HEK293 (cell line): Measurements from ENCODE around the gene SLC39A11.

Source experiments
- CTCF ChIA-PET: fragments of 350-600 bp; formaldehyde crosslinking; extraction: SDS; loops from one replicate; lab custom pipeline; 2021; ENCODE audit warnings: antibody characterized with exemption; lab: Yijun Ruan, JAX
- POLR2A ChIA-PET: fragments of 300-600 bp; formaldehyde crosslinking; extraction: SDS; loops from one replicate; lab custom pipeline; 2020; ENCODE audit warnings: antibody characterized with exemption, inconsistent platforms; lab: Yijun Ruan, JAX
- H3K27ac ChIP-seq: fragments of 200-500 bp; sonication (Bioruptor generic); 2 replicates; pipeline ENCODE4 v1.5.1; 2014; ENCODE audit warnings: low read depth, low read length, control low read depth, inconsistent platforms; ENCODE audit errors: extremely low read depth
- H3K36me3 ChIP-seq, 2 experiments: fragments of 200-500 bp in 1 of 2; sonication (Bioruptor generic) in 1 of 2; 1 replicate in 1 of 2; 2 replicates in 1 of 2; pipeline ENCODE4 v1.5.1; 2014 to 2017; ENCODE audit warnings: inconsistent platforms in 2 of 2, low read length in 2 of 2; ENCODE audit not compliant: control insufficient read depth in 2 of 2, insufficient read depth in 1 of 2
- H3K4me1 ChIP-seq: fragments of 200-500 bp; sonication (Bioruptor generic); 2 replicates; pipeline ENCODE4 v1.5.1; 2014; ENCODE audit warnings: mild to moderate bottlenecking, low read length, inconsistent platforms; ENCODE audit not compliant: control insufficient read depth, insufficient read depth
- H3K4me3 ChIP-seq: 2 replicates; pipeline ENCODE4 v1.5.1; 2011; ENCODE audit warnings: low read depth, mild to moderate bottlenecking, control low read depth, low read length, moderate library complexity
- H3K9me3 ChIP-seq: fragments of 200-500 bp; sonication (Bioruptor generic); 2 replicates; pipeline ENCODE4 v1.5.1; 2014; ENCODE audit warnings: low read depth, low read length, inconsistent platforms; ENCODE audit not compliant: control insufficient read depth, insufficient read depth
- GLIS1 ChIP-seq: fragments of 450-650 bp; formaldehyde crosslinking; IDR thresholded peaks from 2 replicates; pipeline ENCODE4 v1.5.1; 2016; ENCODE audit warnings: missing biosample characterization, missing genetic modification characterization
- HOXC10 ChIP-seq: sonication (generic); formaldehyde crosslinking; IDR thresholded peaks from 2 replicates; pipeline ENCODE4 v1.8.1; 2023; ENCODE audit warnings: mild to moderate bottlenecking, missing genetic modification reagents
- PATZ1 ChIP-seq: fragments of 450-650 bp; formaldehyde crosslinking; IDR thresholded peaks from 2 replicates; pipeline ENCODE4 v1.5.1; 2016; ENCODE audit warnings: missing biosample characterization, missing genetic modification characterization
- PRDM10 ChIP-seq: fragments of 450-650 bp; formaldehyde crosslinking; IDR thresholded peaks from 2 replicates; pipeline ENCODE4 v1.5.1; 2016; ENCODE audit warnings: missing biosample characterization, missing genetic modification characterization
- PRDM2 ChIP-seq: fragments of 450-650 bp; formaldehyde crosslinking; IDR thresholded peaks from 2 replicates; pipeline ENCODE4 v1.5.1; 2016; ENCODE audit warnings: missing biosample characterization, missing genetic modification characterization, borderline replicate concordance
- ZNF155 ChIP-seq: fragments of 450-650 bp; formaldehyde crosslinking; IDR thresholded peaks from 2 replicates; pipeline ENCODE4 v1.5.1; 2016; ENCODE audit warnings: missing biosample characterization, missing genetic modification characterization
- ZNF19 ChIP-seq: fragments of 450-650 bp; formaldehyde crosslinking; IDR thresholded peaks from 2 replicates; pipeline ENCODE4; 2016; ENCODE audit warnings: missing biosample characterization, missing genetic modification characterization, low read depth
- ZNF221 ChIP-seq: fragments of 450-650 bp; formaldehyde crosslinking; IDR thresholded peaks from 2 replicates; pipeline ENCODE4 v1.5.1; 2017; ENCODE audit warnings: missing biosample characterization, missing genetic modification characterization, borderline replicate concordance
- ZNF26 ChIP-seq: fragments of 450-650 bp; formaldehyde crosslinking; IDR thresholded peaks from 2 replicates; pipeline ENCODE4 v1.5.1; 2016; ENCODE audit warnings: missing biosample characterization, missing genetic modification characterization
- ZNF280D ChIP-seq: fragments of 450-650 bp; formaldehyde crosslinking; IDR thresholded peaks from 2 replicates; pipeline ENCODE4 v1.5.1; 2016; ENCODE audit warnings: missing biosample characterization, missing genetic modification characterization
- ZNF610 ChIP-seq: fragments of 450-650 bp; formaldehyde crosslinking; IDR thresholded peaks from 2 replicates; pipeline ENCODE4 v1.5.1; 2016; ENCODE audit warnings: missing biosample characterization, missing genetic modification characterization, borderline replicate concordance
- ZNF791 ChIP-seq: fragments of 450-650 bp; formaldehyde crosslinking; IDR thresholded peaks from 2 replicates; pipeline ENCODE4 v1.5.1; 2016; ENCODE audit warnings: missing biosample characterization, missing genetic modification characterization
- ZXDB ChIP-seq: fragments of 450-650 bp; formaldehyde crosslinking; IDR thresholded peaks from 2 replicates; pipeline ENCODE4 v1.5.1; 2016; ENCODE audit warnings: missing biosample characterization, missing genetic modification characterization

The SLC39A11 gene

GRCh38 chr17:72684405-72685020, 408.0 kb downstream of the SLC39A11 start:
- CTCF ChIA-PET, result interaction anchor here (0.6 to 3.6 kb wide), 3 partner anchors 41 to 301 kb away, joined by 3 to 22 read pairs (median 8); no protein-coding TSS in a partner anchor
- TF ChIP-seq ZXDB (no peak), PATZ1 (no peak), ZNF19 (tag by site-specific recombination) (no peak), PRDM2 (tag by site-specific recombination) (no peak), ZNF791 (tag by site-specific recombination) (no peak), PRDM10 (tag by site-specific recombination) (peak; percentile 55), HOXC10 (CRISPR knock-in tag) (0 out of 2 replicates have a peak, but pooled peaks have one; percentile 12), GLIS1 (tag by site-specific recombination) (peak; percentile 31; the same call in 1 of the 2 replicates)
- Histone ChIP-seq H3K4me3 (no peak overlapping the region), H3K4me1 (peaks cover 26% of the 10 kb centered on the region), H3K27ac (peak overlapping the region; percentile 86), H3K36me3 (no peaks in the 10 kb centered on the region), H3K9me3 (no peaks in the 10 kb centered on the region)
- POLR2A ChIA-PET, result interaction anchor here (1.2 to 2.9 kb wide), 4 partner anchors 13 to 92 kb away, joined by 4 to 18 read pairs (median 6); no protein-coding TSS in a partner anchor

- Histone ChIP-seq H3K4me3 (no peak overlapping the region), H3K27ac (peak overlapping the region; percentile 86), H3K36me3 (no peaks in the 10 kb centered on the region), H3K4me1 (peaks cover 26% of the 10 kb centered on the region), H3K9me3 (no peaks in the 10 kb centered on the region)
- POLR2A ChIA-PET, result interaction anchor here (1.2 to 2.9 kb wide), 5 partner anchors 12 to 91 kb away, joined by 3 to 18 read pairs (median 4); no protein-coding TSS in a partner anchor
- CTCF ChIA-PET, result interaction anchor here (1.6 to 3.6 kb wide), 3 partner anchors 41 to 95 kb away, joined by 4 to 22 read pairs (median 8); no protein-coding TSS in a partner anchor
- TF ChIP-seq ZNF221 (tag by site-specific recombination) (no peak), ZNF791 (tag by site-specific recombination) (no peak), ZNF155 (tag by site-specific recombination) (no peak), ZNF26 (tag by site-specific recombination) (no peak), ZNF610 (tag by site-specific recombination) (no peak; the same call in 1 of the 2 replicates), ZNF280D (tag by site-specific recombination) (no peak)
Measured at GRCh38 chr17:72683506-72684404, 408.7 kb downstream of the SLC39A11 start.
